Neural progenitor cell (in vitro differentiated cells): ENCODE data around the gene ZNF654.

Experiments used
- EZH2 ChIP-seq: fragments of 200-600 bp; sonication (generic); IDR thresholded peaks from 2 replicates; pipeline ENCODE4 v1.6.1; 2017; ENCODE audit warnings: antibody characterized with exemption, mild to moderate bottlenecking, moderate library complexity
- TF ChIP-seq, protein P1 (sequence below): fragments of 200-600 bp; sonication (generic); IDR thresholded peaks from 2 replicates; pipeline ENCODE4 v1.5.1; 2017; ENCODE audit warnings: antibody characterized with exemption, mild to moderate bottlenecking

DNA sequence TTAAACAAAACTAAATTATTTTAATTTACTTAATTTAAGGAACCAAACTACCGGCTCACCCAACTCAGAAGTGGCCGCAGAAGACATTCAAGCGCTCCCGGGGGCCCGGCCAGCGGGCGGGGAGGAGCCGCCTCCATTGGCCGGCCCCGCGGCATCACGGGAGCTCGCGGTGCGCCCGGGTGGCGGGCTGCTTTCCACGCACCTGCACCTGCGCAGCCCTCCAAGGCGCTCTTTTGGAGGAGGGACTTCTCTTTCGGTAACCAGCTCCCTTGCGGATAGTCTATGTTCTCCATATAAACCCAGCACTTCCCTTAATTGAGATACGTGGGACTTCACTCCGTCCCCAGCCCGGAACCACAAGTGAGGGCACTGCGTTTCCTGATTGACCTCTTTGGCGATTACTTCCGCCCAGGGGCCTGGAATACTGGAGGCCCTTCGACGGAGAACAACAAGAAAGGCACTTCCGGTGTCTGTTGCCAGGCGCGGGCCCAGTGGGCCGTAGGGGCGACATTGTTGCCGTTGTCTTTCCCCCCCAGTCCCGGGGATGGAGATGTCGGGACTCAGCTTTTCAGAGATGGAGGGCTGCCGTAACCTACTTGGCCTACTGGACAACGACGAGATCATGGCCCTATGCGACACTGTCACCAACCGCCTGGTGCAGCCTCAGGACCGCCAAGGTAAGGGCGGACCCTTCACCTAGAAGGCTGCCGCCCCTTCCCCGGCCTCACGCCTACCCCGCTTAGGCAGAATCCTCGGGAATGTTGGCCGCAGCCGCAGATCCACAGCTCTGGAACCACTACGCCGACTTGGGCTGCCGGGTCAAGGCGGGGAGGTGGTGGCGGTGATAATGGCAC lies 90.7 kb downstream of the ZNF654 start, which contains the start of gene C3orf38:
- TF ChIP-seq, protein P1, sequence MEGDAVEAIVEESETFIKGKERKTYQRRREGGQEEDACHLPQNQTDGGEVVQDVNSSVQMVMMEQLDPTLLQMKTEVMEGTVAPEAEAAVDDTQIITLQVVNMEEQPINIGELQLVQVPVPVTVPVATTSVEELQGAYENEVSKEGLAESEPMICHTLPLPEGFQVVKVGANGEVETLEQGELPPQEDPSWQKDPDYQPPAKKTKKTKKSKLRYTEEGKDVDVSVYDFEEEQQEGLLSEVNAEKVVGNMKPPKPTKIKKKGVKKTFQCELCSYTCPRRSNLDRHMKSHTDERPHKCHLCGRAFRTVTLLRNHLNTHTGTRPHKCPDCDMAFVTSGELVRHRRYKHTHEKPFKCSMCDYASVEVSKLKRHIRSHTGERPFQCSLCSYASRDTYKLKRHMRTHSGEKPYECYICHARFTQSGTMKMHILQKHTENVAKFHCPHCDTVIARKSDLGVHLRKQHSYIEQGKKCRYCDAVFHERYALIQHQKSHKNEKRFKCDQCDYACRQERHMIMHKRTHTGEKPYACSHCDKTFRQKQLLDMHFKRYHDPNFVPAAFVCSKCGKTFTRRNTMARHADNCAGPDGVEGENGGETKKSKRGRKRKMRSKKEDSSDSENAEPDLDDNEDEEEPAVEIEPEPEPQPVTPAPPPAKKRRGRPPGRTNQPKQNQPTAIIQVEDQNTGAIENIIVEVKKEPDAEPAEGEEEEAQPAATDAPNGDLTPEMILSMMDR: no peak
- TF ChIP-seq EZH2: no peak
